Measurements from ENCODE around the gene SFXN3. TPM values are rescaled to one million over a fixed set of nuclear protein-coding genes. Genes with fewer than 3 reads are reported as not detected.

Gene SFXN3, protein sequence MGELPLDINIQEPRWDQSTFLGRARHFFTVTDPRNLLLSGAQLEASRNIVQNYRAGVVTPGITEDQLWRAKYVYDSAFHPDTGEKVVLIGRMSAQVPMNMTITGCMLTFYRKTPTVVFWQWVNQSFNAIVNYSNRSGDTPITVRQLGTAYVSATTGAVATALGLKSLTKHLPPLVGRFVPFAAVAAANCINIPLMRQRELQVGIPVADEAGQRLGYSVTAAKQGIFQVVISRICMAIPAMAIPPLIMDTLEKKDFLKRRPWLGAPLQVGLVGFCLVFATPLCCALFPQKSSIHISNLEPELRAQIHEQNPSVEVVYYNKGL
- total RNA-seq (10 to 100 TPM; 20.2 to 47.0 (median 28.6) TPM), polyA plus RNA-seq (10 to 100 TPM; 26.5 to 51.5 TPM)
- long read RNA-seq, donor 1, transcript SFXN3-202 (12 exons, 3,098 nt): major isoform, 9 of 52 reads
- long read RNA-seq, donor 1, partial matches to known transcripts: 35 of 52 reads
- long read RNA-seq, donor 1, other reads (novel, unspliced or antisense): 5 of 52 reads
- long read RNA-seq, donor 2, partial matches to known transcripts: 14 of 15 reads
- long read RNA-seq, donor 2, other reads (novel, unspliced or antisense): 0 of 15 reads
- long read RNA-seq, donor 3, transcript SFXN3-202 (12 exons, 3,098 nt): major isoform, 6 of 49 reads
- long read RNA-seq, donor 3, partial matches to known transcripts: 28 of 49 reads
- long read RNA-seq, donor 3, other reads (novel, unspliced or antisense): 12 of 49 reads

DNA sequence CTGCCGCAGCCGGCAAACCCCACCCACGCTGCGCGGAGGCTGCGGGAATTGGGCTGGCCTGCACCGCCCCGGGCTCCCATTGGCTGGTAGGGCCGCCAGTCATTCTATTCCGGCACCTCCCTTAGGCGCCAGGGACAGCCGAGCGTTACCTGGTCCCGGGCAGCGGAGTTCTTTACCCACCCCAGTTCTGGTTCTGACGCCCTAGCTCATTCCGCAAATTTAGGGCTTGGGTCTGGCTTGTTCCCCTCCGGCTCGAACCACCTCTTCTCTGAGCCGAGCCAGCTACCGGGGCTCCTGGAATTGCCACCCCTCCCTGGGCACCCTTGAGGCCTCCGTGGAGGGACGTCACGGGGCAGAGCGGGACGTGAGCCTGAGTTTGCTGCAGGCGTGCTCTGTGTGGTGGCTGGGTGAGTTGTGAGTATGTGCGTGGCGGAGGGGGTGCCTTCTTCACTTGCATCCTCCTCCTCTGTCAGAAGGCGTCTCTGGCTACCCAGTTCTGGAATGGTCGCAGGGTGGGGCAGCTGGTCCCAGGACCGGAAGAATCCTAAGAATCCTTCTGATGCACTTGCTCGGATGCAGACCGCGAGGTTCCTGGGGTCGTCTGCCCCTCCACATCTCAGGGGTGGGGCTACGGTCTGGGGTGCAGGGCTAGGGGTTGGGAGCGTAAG lies at the start of gene SFXN3, which contains the start of gene PDZD7:
Gene SFXN3 (plus strand): TSS at position 107 of the 668 bp plus-strand sequence. CDS start 3,461 bp downstream, outside the sequence.
Gene PDZD7 (minus strand): TSS at position 2 of the 668 bp plus-strand sequence. CDS start 910 bp downstream, outside the sequence.
- peak within 1 kb of the TSS; percentile 62 for H3K4me3 ChIP-seq
- no peaks in the 10 kb centered on the region for H3K36me3 ChIP-seq
- peak; percentile 96 to 99 (median 98) for DNase-seq
- 0% methylated on average over 30 to 38 of the region's 38 CpGs for WGBS, 3 donors
- TF ChIP-seq POLR2A (IDR thresholded peaks at IDR 0.05) (peak; percentile 68), EP300 (IDR thresholded peaks at IDR 0.05) (no peak)
- H3K27me3 ChIP-seq: no peaks in the 10 kb centered on the region
- H3K9me3 ChIP-seq: no peaks in the 10 kb centered on the region
- intact Hi-C loops (cut with DNase I): loop anchor here in 1 of 4 donors (5.0 kb wide), 1 partner anchor 36 kb away; no protein-coding TSS in a partner anchor
- peak within 1 kb of the TSS; percentile 91 to 95 for H3K27ac ChIP-seq
- H3K4me1 ChIP-seq (ENCODE audit: insufficient read depth): no peaks in the 10 kb centered on the region

DNA sequence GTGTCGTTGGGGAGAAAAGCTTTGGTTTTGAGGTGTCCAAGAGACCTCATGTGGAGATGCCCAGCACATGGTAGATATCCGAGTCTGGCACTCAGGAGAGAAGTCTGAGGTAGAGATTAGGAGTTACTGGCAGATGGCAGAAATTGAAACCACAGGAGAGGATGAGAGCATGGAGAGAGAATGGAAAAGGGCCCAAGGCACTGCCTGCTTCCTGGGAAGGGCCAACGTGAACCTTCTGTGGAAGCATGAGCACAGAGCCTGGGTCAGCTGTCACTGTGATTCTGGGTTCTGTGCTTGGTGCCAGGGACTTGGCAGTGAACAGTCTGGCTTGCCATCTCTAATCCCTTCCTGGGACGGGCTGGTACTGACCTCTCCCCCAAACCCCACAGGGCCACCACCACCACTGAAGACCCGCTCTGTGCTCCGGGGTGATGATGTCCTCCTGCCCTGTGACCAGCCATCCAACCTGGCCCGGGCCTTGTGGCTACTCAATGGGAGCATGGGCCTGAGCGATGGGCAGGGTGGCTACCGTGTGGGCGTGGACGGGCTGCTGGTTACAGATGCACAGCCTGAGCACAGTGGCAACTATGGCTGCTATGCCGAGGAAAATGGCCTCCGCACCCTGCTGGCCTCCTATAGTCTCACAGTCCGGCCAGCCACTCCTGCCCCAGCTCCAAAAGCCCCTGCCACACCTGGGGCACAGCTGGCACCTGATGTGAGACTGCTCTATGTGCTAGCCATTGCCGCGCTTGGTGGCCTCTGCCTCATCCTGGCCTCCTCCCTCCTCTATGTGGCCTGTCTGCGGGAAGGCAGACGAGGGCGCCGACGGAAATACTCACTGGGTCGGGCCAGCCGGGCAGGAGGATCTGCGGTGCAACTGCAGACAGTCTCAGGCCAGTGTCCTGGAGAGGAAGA lies 47.9 kb upstream of the SFXN3 start:
- no peaks in the 10 kb centered on the region for H3K27me3 ChIP-seq
- no peaks in the 10 kb centered on the region for H3K9me3 ChIP-seq
- no peak overlapping the region for H3K27ac ChIP-seq
- H3K36me3 ChIP-seq: no peaks in the 10 kb centered on the region
- intact Hi-C loops (cut with DNase I): no loop called here
- peaks cover 10% of the 10 kb centered on the region for H3K4me1 ChIP-seq (ENCODE audit: insufficient read depth)
- TF ChIP-seq POLR2A (IDR thresholded peaks at IDR 0.05) (no peak), EP300 (IDR thresholded peaks at IDR 0.05) (no peak)
- TF ChIP-seq, protein P1, sequence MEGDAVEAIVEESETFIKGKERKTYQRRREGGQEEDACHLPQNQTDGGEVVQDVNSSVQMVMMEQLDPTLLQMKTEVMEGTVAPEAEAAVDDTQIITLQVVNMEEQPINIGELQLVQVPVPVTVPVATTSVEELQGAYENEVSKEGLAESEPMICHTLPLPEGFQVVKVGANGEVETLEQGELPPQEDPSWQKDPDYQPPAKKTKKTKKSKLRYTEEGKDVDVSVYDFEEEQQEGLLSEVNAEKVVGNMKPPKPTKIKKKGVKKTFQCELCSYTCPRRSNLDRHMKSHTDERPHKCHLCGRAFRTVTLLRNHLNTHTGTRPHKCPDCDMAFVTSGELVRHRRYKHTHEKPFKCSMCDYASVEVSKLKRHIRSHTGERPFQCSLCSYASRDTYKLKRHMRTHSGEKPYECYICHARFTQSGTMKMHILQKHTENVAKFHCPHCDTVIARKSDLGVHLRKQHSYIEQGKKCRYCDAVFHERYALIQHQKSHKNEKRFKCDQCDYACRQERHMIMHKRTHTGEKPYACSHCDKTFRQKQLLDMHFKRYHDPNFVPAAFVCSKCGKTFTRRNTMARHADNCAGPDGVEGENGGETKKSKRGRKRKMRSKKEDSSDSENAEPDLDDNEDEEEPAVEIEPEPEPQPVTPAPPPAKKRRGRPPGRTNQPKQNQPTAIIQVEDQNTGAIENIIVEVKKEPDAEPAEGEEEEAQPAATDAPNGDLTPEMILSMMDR (IDR thresholded peaks at IDR 0.05): no peak
- peak in 4 of 5 donors; percentile 10 to 33 (median 20) for DNase-seq
- 83 to 88% (median 85%) methylated on average over 18 to 24 of the region's 24 CpGs for WGBS, 3 donors
- no peak overlapping the region for H3K4me3 ChIP-seq

DNA sequence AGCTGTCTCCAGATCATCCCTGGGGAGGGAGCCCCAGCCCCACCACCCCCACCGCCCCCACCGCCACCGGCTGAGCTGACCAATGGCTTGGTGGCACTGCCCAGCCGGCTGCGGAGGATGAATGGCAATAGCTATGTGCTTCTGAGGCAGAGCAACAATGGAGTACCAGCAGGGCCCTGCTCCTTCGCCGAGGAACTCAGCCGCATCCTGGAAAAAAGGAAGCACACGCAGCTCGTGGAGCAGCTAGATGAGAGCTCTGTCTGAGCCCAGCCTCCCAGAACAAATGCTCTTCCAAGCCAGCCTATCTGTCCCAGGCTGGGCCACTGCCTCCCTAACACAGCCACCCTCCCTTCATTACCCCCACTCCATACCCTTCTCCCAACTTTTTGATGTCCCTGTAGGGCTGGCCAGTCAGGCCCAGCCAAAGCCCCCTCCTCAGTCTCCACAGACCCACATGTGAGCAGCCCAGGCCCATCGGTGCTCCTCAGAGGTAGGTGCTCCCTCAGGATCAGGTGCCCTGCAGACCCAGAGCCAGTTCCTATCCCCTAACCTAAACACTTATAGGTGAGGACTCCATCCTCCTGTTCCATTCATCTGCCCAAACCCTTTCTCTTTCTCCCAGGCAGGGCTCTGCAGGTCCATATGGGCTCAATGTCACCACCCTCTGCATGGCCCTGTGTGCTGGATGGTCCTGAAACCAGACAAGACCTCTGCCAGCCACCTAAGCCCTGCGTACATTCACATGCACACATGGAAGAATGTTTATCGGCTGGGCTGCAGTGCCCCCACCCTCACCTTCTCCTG lies 47.0 kb upstream of the SFXN3 start:
- Histone ChIP-seq H3K4me3 (no peak overlapping the region), H3K27ac (no peak overlapping the region), H3K4me1 (ENCODE audit: insufficient read depth) (peaks cover 15% of the 10 kb centered on the region), H3K27me3 (no peaks in the 10 kb centered on the region), H3K36me3 (no peaks in the 10 kb centered on the region), H3K9me3 (no peaks in the 10 kb centered on the region)
- no peak for TF ChIP-seq POLR2A (IDR thresholded peaks at IDR 0.05)
- no peak for TF ChIP-seq EP300 (IDR thresholded peaks at IDR 0.05)
- TF ChIP-seq, protein P1 (IDR thresholded peaks at IDR 0.05): no peak
- intact Hi-C loops (cut with DNase I): no loop called here
- peak in 2 of 5 donors; percentile 14 to 28 for DNase-seq
- 70 to 78% (median 77%) methylated on average over 10 to 13 of the region's 13 CpGs for whole genome bisulfite sequencing, 3 donors

DNA sequence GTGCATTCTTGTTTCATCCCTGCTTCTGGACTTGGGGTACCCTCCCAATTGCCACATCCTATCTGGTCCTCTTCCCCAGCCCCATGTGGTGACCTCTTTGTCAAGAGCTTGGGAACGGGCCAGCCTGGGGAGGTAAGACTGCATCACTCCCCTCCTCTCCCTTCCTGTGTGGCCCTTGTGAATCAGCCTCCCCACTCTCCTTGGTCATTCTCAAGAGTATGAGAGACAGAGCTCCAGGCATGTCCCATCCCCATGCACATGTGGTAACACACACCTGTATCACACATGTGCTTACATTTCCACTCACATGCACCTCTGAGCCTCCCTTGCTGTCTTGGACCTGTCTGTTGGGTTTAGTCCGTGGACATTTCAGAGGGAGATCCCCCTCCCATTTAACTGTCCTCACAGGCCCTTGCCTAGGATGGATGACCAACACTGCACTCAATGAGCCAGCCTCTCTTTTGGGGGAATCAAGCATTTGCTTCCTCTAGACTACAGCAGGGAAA lies 46.3 kb upstream of the SFXN3 start:
- intact Hi-C loops (cut with DNase I): no loop called here

More for the DNA sequence above, 46.3 kb upstream of the SFXN3 start:
- no peak overlapping the region for H3K27ac ChIP-seq
- peak in 2 of 5 donors; percentile 18 to 30 for DNase-seq
- 59 to 67% (median 64%) methylated on average over 2 of the region's 2 CpGs for WGBS, 3 donors
- TF ChIP-seq POLR2A (IDR thresholded peaks at IDR 0.05) (no peak), EP300 (IDR thresholded peaks at IDR 0.05) (no peak)
- TF ChIP-seq, protein P1 (IDR thresholded peaks at IDR 0.05): no peak
- peaks cover 18% of the 10 kb centered on the region for H3K4me1 ChIP-seq (ENCODE audit: insufficient read depth)
- H3K36me3 ChIP-seq: no peaks in the 10 kb centered on the region
- H3K27me3 ChIP-seq: no peaks in the 10 kb centered on the region
- H3K9me3 ChIP-seq: no peaks in the 10 kb centered on the region
- H3K4me3 ChIP-seq: no peak overlapping the region
